NOMO-1 (cell line): ENCODE measurements around the gene CDK14.
"Not testable (repeated sequence)": the region's sequence is repeated elsewhere in the genome, so short reads cannot be mapped to it uniquely, and the experiment has no call there.

Source experiments
- DNase-seq, 2 experiments: peaks; one replicate each; lab custom pipeline; 2025; ENCODE audit not compliant: unreplicated experiment in 2 of 2; lab: John Stamatoyannopoulos, UW

The CDK14 gene

GRCh38 chr7:90629297-90629918 is 33.3 kb downstream of the CDK14 start:
- DNase-seq: peak; percentile 58 to 82

GRCh38 chr7:90631502-90631901 is 35.4 kb downstream of the CDK14 start:
- DNase-seq: no peak

- not testable (repeated sequence) for DNase-seq
Observed at GRCh38 chr7:90639683-90640082, 43.6 kb downstream of the CDK14 start.

GRCh38 chr7:90642978-90643377 is 46.9 kb downstream of the CDK14 start:
- DNase-seq: no peak

GRCh38 chr7:90645784-90646183 is 49.7 kb downstream of the CDK14 start:
- no peak for DNase-seq

GRCh38 chr7:90648107-90648506 is 52.0 kb downstream of the CDK14 start:
- DNase-seq: no peak

GRCh38 chr7:90648834-90649233 is 52.7 kb downstream of the CDK14 start:
- DNase-seq: no peak

GRCh38 chr7:90654718-90655427 is 58.8 kb downstream of the CDK14 start:
- DNase-seq: no peak

GRCh38 chr7:90655566-90655965 is 59.4 kb downstream of the CDK14 start:
- peak; percentile 20 to 74 for DNase-seq

GRCh38 chr7:90657481-90657880 is 61.4 kb downstream of the CDK14 start:
- DNase-seq: no peak

GRCh38 chr7:90660100-90660499 is 64.0 kb downstream of the CDK14 start:
- DNase-seq: no peak

GRCh38 chr7:90660819-90661218 is 64.7 kb downstream of the CDK14 start:
- DNase-seq: no peak

- DNase-seq: no peak
Observed at GRCh38 chr7:90661290-90662151, 65.4 kb downstream of the CDK14 start.

GRCh38 chr7:90663176-90663575 is 67.1 kb downstream of the CDK14 start:
- no peak for DNase-seq

- peak; percentile 13 to 26 for DNase-seq
Observed at GRCh38 chr7:90666186-90666585, 70.1 kb downstream of the CDK14 start.

GRCh38 chr7:90668992-90669391 is 72.9 kb downstream of the CDK14 start:
- DNase-seq: no peak

GRCh38 chr7:90669492-90669891 is 73.4 kb downstream of the CDK14 start:
- no peak for DNase-seq

- peak in 1 of 2 experiments; percentile 53 for DNase-seq
Observed at GRCh38 chr7:90671571-90671970, 75.5 kb downstream of the CDK14 start.

- no peak for DNase-seq
Observed at GRCh38 chr7:90672210-90672609, 76.1 kb downstream of the CDK14 start.

- DNase-seq: no peak
Observed at GRCh38 chr7:90674625-90675024, 78.5 kb downstream of the CDK14 start.

- DNase-seq: no peak
Observed at GRCh38 chr7:90675982-90676381, 79.9 kb downstream of the CDK14 start.
